ENCODE measurements around the gene CASP14. TPM values are rescaled to one million over a fixed set of nuclear protein-coding genes. Genes with fewer than 3 reads are reported as not detected.

The CASP14 gene
- total RNA-seq, 1 experiment from 2014 or later, result not detected

GRCh38 chr19:15028490-15028889, 20.8 kb upstream of the CASP14 start:
- Mint-ChIP-seq H3K4me3 (ENCODE audit: low read depth, unreplicated experiment) (no peak overlapping the region), H3K4me1 (ENCODE audit: low read depth, unreplicated experiment) (no peaks in the 10 kb centered on the region), H3K27ac (ENCODE audit: unreplicated experiment) (no peak overlapping the region), H3K36me3 (ENCODE audit: insufficient read depth, unreplicated experiment) (no peaks in the 10 kb centered on the region), H3K27me3 (ENCODE audit: unreplicated experiment) (peaks cover 47% of the 10 kb centered on the region), H3K9me3 (ENCODE audit: low read depth, unreplicated experiment) (no peaks in the 10 kb centered on the region)
- no TSS peak for BruUV-seq (replicated peaks)
- TF ChIP-seq, protein P1, sequence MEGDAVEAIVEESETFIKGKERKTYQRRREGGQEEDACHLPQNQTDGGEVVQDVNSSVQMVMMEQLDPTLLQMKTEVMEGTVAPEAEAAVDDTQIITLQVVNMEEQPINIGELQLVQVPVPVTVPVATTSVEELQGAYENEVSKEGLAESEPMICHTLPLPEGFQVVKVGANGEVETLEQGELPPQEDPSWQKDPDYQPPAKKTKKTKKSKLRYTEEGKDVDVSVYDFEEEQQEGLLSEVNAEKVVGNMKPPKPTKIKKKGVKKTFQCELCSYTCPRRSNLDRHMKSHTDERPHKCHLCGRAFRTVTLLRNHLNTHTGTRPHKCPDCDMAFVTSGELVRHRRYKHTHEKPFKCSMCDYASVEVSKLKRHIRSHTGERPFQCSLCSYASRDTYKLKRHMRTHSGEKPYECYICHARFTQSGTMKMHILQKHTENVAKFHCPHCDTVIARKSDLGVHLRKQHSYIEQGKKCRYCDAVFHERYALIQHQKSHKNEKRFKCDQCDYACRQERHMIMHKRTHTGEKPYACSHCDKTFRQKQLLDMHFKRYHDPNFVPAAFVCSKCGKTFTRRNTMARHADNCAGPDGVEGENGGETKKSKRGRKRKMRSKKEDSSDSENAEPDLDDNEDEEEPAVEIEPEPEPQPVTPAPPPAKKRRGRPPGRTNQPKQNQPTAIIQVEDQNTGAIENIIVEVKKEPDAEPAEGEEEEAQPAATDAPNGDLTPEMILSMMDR (IDR thresholded peaks at IDR 0.05; ENCODE audit: unreplicated experiment), result no peak
- DNase-seq, result no peak
- intact Hi-C loops (cut with micrococcal nuclease; ENCODE audit: unreplicated experiment), result no loop called here
- CTCF ChIA-PET, result no interaction called here

GRCh38 chr19:15031675-15032074, 17.6 kb upstream of the CASP14 start:
- Mint-ChIP-seq H3K36me3 (ENCODE audit: insufficient read depth, unreplicated experiment) (no peaks in the 10 kb centered on the region), H3K4me3 (ENCODE audit: low read depth, unreplicated experiment) (no peak overlapping the region), H3K27me3 (ENCODE audit: unreplicated experiment) (peaks cover 65% of the 10 kb centered on the region), H3K9me3 (ENCODE audit: low read depth, unreplicated experiment) (no peaks in the 10 kb centered on the region), H3K4me1 (ENCODE audit: low read depth, unreplicated experiment) (no peaks in the 10 kb centered on the region), H3K27ac (ENCODE audit: unreplicated experiment) (no peak overlapping the region)
- TF ChIP-seq, protein P1 (IDR thresholded peaks at IDR 0.05; ENCODE audit: unreplicated experiment), result no peak
- CTCF ChIA-PET, result no interaction called here
- no TSS peak for BruUV-seq (replicated peaks)
- intact Hi-C loops (cut with micrococcal nuclease; ENCODE audit: unreplicated experiment), result no loop called here
- DNase-seq, result no peak

GRCh38 chr19:15035795-15036311, 13.4 kb upstream of the CASP14 start:
- Mint-ChIP-seq H3K27me3 (ENCODE audit: unreplicated experiment) (peaks cover 55% of the 10 kb centered on the region), H3K4me1 (ENCODE audit: low read depth, unreplicated experiment) (no peaks in the 10 kb centered on the region), H3K27ac (ENCODE audit: unreplicated experiment) (no peak overlapping the region), H3K36me3 (ENCODE audit: insufficient read depth, unreplicated experiment) (no peaks in the 10 kb centered on the region), H3K9me3 (ENCODE audit: low read depth, unreplicated experiment) (no peaks in the 10 kb centered on the region), H3K4me3 (ENCODE audit: low read depth, unreplicated experiment) (no peak overlapping the region)
- no peak for DNase-seq
- BruUV-seq (replicated peaks), result no TSS peak
- TF ChIP-seq, protein P1 (IDR thresholded peaks at IDR 0.05; ENCODE audit: unreplicated experiment), result no peak
- CTCF ChIA-PET, result no interaction called here
- intact Hi-C loops (cut with micrococcal nuclease; ENCODE audit: unreplicated experiment), result no loop called here

DNA sequence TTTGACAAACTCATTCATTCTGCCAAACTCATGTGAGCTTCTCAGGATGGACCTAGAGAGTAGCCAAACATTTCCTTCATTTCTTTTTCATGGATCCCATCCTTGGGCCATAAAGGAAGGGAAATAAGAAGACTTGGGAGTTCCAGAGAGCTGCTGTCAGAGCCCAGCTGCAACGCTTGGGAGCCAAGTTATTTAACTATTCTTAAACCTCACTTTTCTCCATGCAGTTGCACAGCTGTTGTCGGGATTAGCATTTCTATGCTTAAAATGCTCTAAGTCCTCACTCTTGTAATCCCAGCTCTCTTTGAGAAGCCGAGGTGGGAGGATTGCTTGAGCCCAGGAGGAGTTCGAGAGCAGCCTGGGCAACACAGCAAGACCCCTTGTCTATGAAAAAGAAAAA, 11.7 kb upstream of the CASP14 start:
- Mint-ChIP-seq H3K4me3 (ENCODE audit: low read depth, unreplicated experiment) (no peak overlapping the region), H3K9me3 (ENCODE audit: low read depth, unreplicated experiment) (no peaks in the 10 kb centered on the region), H3K36me3 (ENCODE audit: insufficient read depth, unreplicated experiment) (no peaks in the 10 kb centered on the region), H3K27ac (ENCODE audit: unreplicated experiment) (no peak overlapping the region), H3K27me3 (ENCODE audit: unreplicated experiment) (peaks cover 42% of the 10 kb centered on the region), H3K4me1 (ENCODE audit: low read depth, unreplicated experiment) (no peaks in the 10 kb centered on the region)
- no TSS peak for BruUV-seq (replicated peaks)
- CTCF ChIA-PET, result interaction anchor here (0.6 kb wide), 1 partner anchor 12 kb away, joined by 3 read pairs; no protein-coding TSS in a partner anchor
- intact Hi-C loops (cut with micrococcal nuclease; ENCODE audit: unreplicated experiment), result no loop called here
- TF ChIP-seq, protein P1 (IDR thresholded peaks at IDR 0.05; ENCODE audit: unreplicated experiment), result no peak
- no peak for DNase-seq

All from Calu3 (cell line).